HCT116 (cell line): ENCODE data around the gene NHERF1. TPM values are rescaled to one million over a fixed set of nuclear protein-coding genes. Genes with fewer than 3 reads are reported as not detected.

Experiments
- ATAC-seq: fragments of 200-7000 bp; cut with Tn5 transposase; 2 replicates; pipeline ENCODE4 v1.9.1; 2020; ENCODE audit warnings: mild to moderate bottlenecking, moderate library complexity
- BruUV-seq: library from RNA; stranded (reverse); fragments of 400-500 nt; replicated peaks from 2 replicates; lab custom pipeline; 2021; lab: Mats Ljungman, UMichigan
- CTCF ChIA-PET: fragments of 300-600 bp; sonication (Branson Sonifier 250); formaldehyde crosslinking; loops from one replicate; lab custom pipeline; 2021; ENCODE audit warnings: antibody characterized with exemption; lab: Charles Lee
- POLR2A ChIA-PET: fragments of 300-600, 350-600 bp; sonication (Branson Sonifier 250); formaldehyde crosslinking; loops from one replicate; lab custom pipeline; 2021; ENCODE audit warnings: antibody characterized with exemption; lab: Charles Lee
- RAD21 ChIA-PET, 2 experiments: fragments of 300-600 bp; sonication (Branson Sonifier 250); formaldehyde crosslinking; loops; one replicate each; lab custom pipeline; 2023; ENCODE audit warnings: low total read pairs in 2 of 2; ENCODE audit not compliant: uncharacterized antibody in 2 of 2, unreplicated experiment in 2 of 2, low non-redundant PET in 1 of 2; lab: Charles Lee
- DNase-seq: peaks from one replicate; pipeline ENCODE4 v3.0.0-alpha.2; 2010; ENCODE audit warnings: low read depth, low spot score
- H2AFZ ChIP-seq: fragments of 200-600 bp; shearing (Covaris generic), sonication (generic); 2 replicates; pipeline ENCODE4 v1.6.1; 2017; ENCODE audit warnings: low read depth, mixed run types, mixed read lengths, antibody characterized with exemption, low read length; ENCODE audit not compliant: poor library complexity, severe bottlenecking
- H3K27ac ChIP-seq: 2 replicates; pipeline ENCODE4 v1.5.1; 2012; ENCODE audit warnings: low read depth, low read length
- H3K27me3 ChIP-seq: fragments of 200-600 bp; sonication (generic); 2 replicates; pipeline ENCODE4 v1.6.1; 2016; ENCODE audit warnings: mixed run types, low read length, mixed read lengths; ENCODE audit not compliant: insufficient read depth
- H3K36me3 ChIP-seq, 2 experiments: fragments of 200-500 bp in 1 of 2; fragments of 200-600 bp in 1 of 2; sonication (Bioruptor generic) in 1 of 2; sonication (generic) in 1 of 2; 2 replicates each; pipeline versions ENCODE4 v1.5.1 to v1.6.1; 2014 to 2016; ENCODE audit warnings: low read length in 2 of 2, inconsistent platforms in 1 of 2, mixed read lengths in 1 of 2, mixed run types in 1 of 2; ENCODE audit not compliant: insufficient read depth in 2 of 2, control insufficient read depth in 1 of 2
- H3K4me1 ChIP-seq, 2 experiments: fragments of 200-600 bp in 1 of 2; sonication (generic) in 1 of 2; 2 replicates each; pipeline versions ENCODE4 v1.5.1 to v1.6.1; 2012 to 2017; ENCODE audit warnings: low read length in 2 of 2, inconsistent platforms in 1 of 2, mild to moderate bottlenecking in 1 of 2, mixed read lengths in 1 of 2, mixed run types in 1 of 2, moderate library complexity in 1 of 2; ENCODE audit not compliant: insufficient read depth in 2 of 2, control insufficient read depth in 1 of 2
- H3K4me2 ChIP-seq: fragments of 200-600 bp; sonication (generic); 2 replicates; pipeline ENCODE4 v1.6.1; 2017; ENCODE audit warnings: mixed run types, low read length, mixed read lengths
- H3K4me3 ChIP-seq, 2 experiments: fragments of 200-600 bp in 1 of 2; sonication (generic) in 1 of 2; replicated peaks in 1 of 2; 2 replicates each; pipeline ENCODE4 v1.5.1; 2011 to 2016; ENCODE audit warnings: low read length in 2 of 2, control low read depth in 1 of 2, low read depth in 1 of 2, mild to moderate bottlenecking in 1 of 2, mixed read lengths in 1 of 2, mixed run types in 1 of 2
- H3K79me2 ChIP-seq: fragments of 200-600 bp; sonication (generic); 2 replicates; pipeline ENCODE4 v1.6.1; 2017; ENCODE audit warnings: mild to moderate bottlenecking, mixed run types, low read length, moderate library complexity, mixed read lengths; ENCODE audit not compliant: insufficient read depth
- H3K9ac ChIP-seq: fragments of 200-600 bp; sonication (generic); 2 replicates; pipeline ENCODE4 v1.6.1; 2016; ENCODE audit warnings: low read length, mixed read lengths
- H3K9me2 ChIP-seq: fragments of 200-600 bp; sonication (generic), shearing (Covaris generic); 2 replicates; pipeline ENCODE4 v1.6.1; 2017; ENCODE audit warnings: mixed run types, mild to moderate bottlenecking, moderate library complexity; ENCODE audit not compliant: insufficient read depth
- H3K9me3 ChIP-seq, 2 experiments: fragments of 200-500 bp in 1 of 2; fragments of 200-600 bp in 1 of 2; sonication (Bioruptor generic) in 1 of 2; sonication (generic) in 1 of 2; 2 replicates each; pipeline ENCODE4 v1.6.1; 2014 to 2017; ENCODE audit warnings: low read length in 2 of 2, mixed read lengths in 2 of 2, inconsistent platforms in 1 of 2, low read depth in 1 of 2, mild to moderate bottlenecking in 1 of 2, mixed run types in 1 of 2, moderate library complexity in 1 of 2; ENCODE audit not compliant: control insufficient read depth in 1 of 2, insufficient read depth in 1 of 2
- H4K20me1 ChIP-seq: fragments of 200-600 bp; sonication (generic), shearing (Covaris generic); 2 replicates; pipeline ENCODE4 v1.6.1; 2017; ENCODE audit warnings: mixed run types, mild to moderate bottlenecking, moderate library complexity; ENCODE audit not compliant: insufficient read depth
- ATF3 ChIP-seq: IDR thresholded peaks from 2 replicates; pipeline ENCODE4 v1.6.1; 2012
- CEBPB ChIP-seq: IDR thresholded peaks from 2 replicates; pipeline ENCODE4 v1.6.1; 2012; ENCODE audit warnings: low read depth
- CTCF ChIP-seq, 3 experiments: fragments of 200-600 bp in 1 of 3; sonication (generic) in 1 of 3; IDR thresholded peaks in 2 of 3; conservative IDR thresholded peaks in 1 of 3; 2 replicates each; pipeline ENCODE4 v1.5.1; 2012 to 2017; ENCODE audit warnings: low read depth in 2 of 3, low read length in 2 of 3, antibody characterized with exemption in 1 of 3, borderline replicate concordance in 1 of 3, control low read depth in 1 of 3, mild to moderate bottlenecking in 1 of 3, mixed read lengths in 1 of 3, mixed run types in 1 of 3, moderate library complexity in 1 of 3; ENCODE audit not compliant: insufficient read depth in 1 of 3
- EGR1 ChIP-seq: IDR thresholded peaks from 2 replicates; pipeline ENCODE4 v1.6.1; 2012; ENCODE audit warnings: low read depth
- ELF1 ChIP-seq: IDR thresholded peaks from 2 replicates; pipeline ENCODE4 v1.6.1; 2012; ENCODE audit warnings: low read depth, borderline replicate concordance
- EZH2 ChIP-seq: fragments of 200-600 bp; sonication (generic); IDR thresholded peaks from 2 replicates; pipeline ENCODE4 v1.6.1; 2017; ENCODE audit warnings: antibody characterized with exemption, mixed run types
- FOSL1 ChIP-seq: IDR thresholded peaks from 2 replicates; pipeline ENCODE4 v1.6.1; 2012; ENCODE audit warnings: low read depth
- JUND ChIP-seq: IDR thresholded peaks from 2 replicates; pipeline ENCODE4 v1.6.1; 2012
- MAX ChIP-seq: IDR thresholded peaks from 2 replicates; pipeline ENCODE4 v1.6.1; 2012
- POLR2A ChIP-seq: IDR thresholded peaks from 2 replicates; pipeline ENCODE4 v1.7.0; 2011; ENCODE audit warnings: borderline replicate concordance; ENCODE audit not compliant: insufficient read depth, insufficient read length; ENCODE audit errors: extremely low read depth
- POLR2AphosphoS5 ChIP-seq: IDR thresholded peaks from 2 replicates; pipeline ENCODE4 v1.6.1; 2011; ENCODE audit warnings: mild to moderate bottlenecking, low read depth, low read length, moderate library complexity
- SRF ChIP-seq: IDR thresholded peaks from 2 replicates; pipeline ENCODE4 v1.6.1; 2012; ENCODE audit warnings: low read depth
- TCF7L2 ChIP-seq: IDR thresholded peaks from 2 replicates; pipeline ENCODE4 v1.7.0; 2011; ENCODE audit warnings: borderline replicate concordance, inconsistent platforms; ENCODE audit not compliant: insufficient read depth, insufficient read length; ENCODE audit errors: extremely low read depth
- YY1 ChIP-seq: IDR thresholded peaks from 2 replicates; pipeline ENCODE4 v1.6.1; 2011; ENCODE audit warnings: low read length, low read depth, moderate library complexity, mild to moderate bottlenecking; ENCODE audit not compliant: insufficient replicate concordance; ENCODE audit errors: extremely low read depth
- ZBTB33 ChIP-seq: IDR thresholded peaks from 2 replicates; pipeline ENCODE4 v1.6.1; 2011; ENCODE audit warnings: mild to moderate bottlenecking, low read length, moderate library complexity; ENCODE audit not compliant: insufficient replicate concordance; ENCODE audit errors: extremely low read depth
- ZFX ChIP-seq: fragments of 450-650 bp; IDR thresholded peaks from 2 replicates; pipeline ENCODE4 v1.6.1; 2017
- intact Hi-C: fragments of 100-400 bp; cut with micrococcal nuclease; formaldehyde crosslinking; loops from 2 replicates; pipeline ENCODE4 v1.10.0; 2022
- total RNA-seq: library from RNA; stranded (reverse); gene quantifications from one replicate; pipeline ENCODE4 v1.2.1, GENCODE V29; 2021; ENCODE audit not compliant: unreplicated experiment

The NHERF1 gene
- total RNA-seq, 1 experiment from 2014 or later, result 129 TPM

- TF ChIP-seq EZH2 (no peak), YY1 (no peak), POLR2A (no peak), SRF (no peak)
- TF ChIP-seq, all 23 proteins: peak for 0
- H3K9ac ChIP-seq, result no peak overlapping the region
- H3K27me3 ChIP-seq, result no peaks in the 10 kb centered on the region
- no peak for ATAC-seq
- intact Hi-C loops, result no loop called here
- ChIA-PET POLR2A (interaction anchor here (1.3 kb wide), 1 partner anchor 13 kb away, joined by 4 read pairs; no protein-coding TSS in a partner anchor), RAD21 (interaction anchor here in 1 of 2 experiments (0.9 kb wide), 1 partner anchor 24 kb away, joined by 3 read pairs; no protein-coding TSS in a partner anchor), CTCF (interaction anchor here (0.6 to 4.5 kb wide), 11 partner anchors 10 to 683 kb away, joined by 4 to 55 read pairs (median 10); partner anchors contain the start of genes FDXR and RAB37)
- H3K79me2 ChIP-seq, result peaks cover 28% of the 10 kb centered on the region
- no peak for DNase-seq
- H3K27ac ChIP-seq, result no peak overlapping the region
- H3K9me3 ChIP-seq, result no peaks in the 10 kb centered on the region
- H3K4me1 ChIP-seq, result peaks cover 28 to 42% of the 10 kb centered on the region in 2 experiments
- BruUV-seq, result no TSS peak
- no peaks in the 10 kb centered on the region for H3K36me3 ChIP-seq
- no peak overlapping the region for H3K4me3 ChIP-seq
- no peak overlapping the region for H3K4me2 ChIP-seq
- peaks cover 3% of the 10 kb centered on the region; the same call in 1 of the 2 replicates for H4K20me1 ChIP-seq
- no peaks in the 10 kb centered on the region for H3K9me2 ChIP-seq
- H2AFZ ChIP-seq, result no peak overlapping the region
Measured at GRCh38 chr17:74746376-74746775, 2.1 kb upstream of the NHERF1 start.

GRCh38 chr17:74746922-74747321, 1.5 kb upstream of the NHERF1 start:
- H3K4me1 ChIP-seq, result peaks cover 27 to 48% of the 10 kb centered on the region in 2 experiments
- BruUV-seq, result no TSS peak
- H3K4me3 ChIP-seq, result no peak overlapping the region
- no peak overlapping the region for H3K27ac ChIP-seq
- ATAC-seq, result no peak
- no peak for DNase-seq
- no peak overlapping the region for H3K4me2 ChIP-seq
- no peaks in the 10 kb centered on the region for H3K27me3 ChIP-seq
- H3K9me3 ChIP-seq, result no peaks in the 10 kb centered on the region
- ChIA-PET CTCF (interaction anchor here (1.8 to 4.5 kb wide), 7 partner anchors 10 to 126 kb away, joined by 6 to 55 read pairs (median 22); partner anchors contain the start of genes FDXR and RAB37), POLR2A (interaction anchor here (1.3 to 3.2 kb wide), 2 partner anchors 10 to 12 kb away, joined by 4 to 12 read pairs; partner anchors contain the start of gene RAB37), RAD21 (no interaction called here)
- peaks cover 34% of the 10 kb centered on the region for H3K79me2 ChIP-seq
- H3K9ac ChIP-seq, result no peak overlapping the region
- no peak overlapping the region for H2AFZ ChIP-seq
- peaks cover 3% of the 10 kb centered on the region; the same call in 1 of the 2 replicates for H4K20me1 ChIP-seq
- H3K9me2 ChIP-seq, result no peaks in the 10 kb centered on the region
- intact Hi-C loops, result no loop called here
- peaks cover 0 to 2% of the 10 kb centered on the region in 2 experiments; a peak in 2 of 4 replicates for H3K36me3 ChIP-seq
- TF ChIP-seq ELF1 (no peak), TCF7L2 (no peak), CTCF (IDR thresholded peaks at IDR 0.05 in 2 of 3, conservative IDR thresholded peaks at IDR 0.05 in 1 of 3; ENCODE audit: borderline replicate concordance in 1 of 3, insufficient read depth in 1 of 3, low read depth in 2 of 3, low read length in 2 of 3) (no peak), EGR1 (no peak), CEBPB (no peak), POLR2AphosphoS5 (no peak), YY1 (no peak), ZBTB33 (no peak), ZFX (no peak), POLR2A (no peak), ATF3 (no peak), SRF (no peak), FOSL1 (no peak), JUND (no peak), MAX (no peak)
